BE2C (cell line): ENCODE measurements around the gene FDXR.

ENCODE experiments used
- DNase-seq: peaks from one replicate; pipeline ENCODE4 v3.0.0-alpha.2; 2020
- H3K27me3 ChIP-seq: fragments of 250-450 bp; sonication (Bioruptor Pico); 2 replicates; pipeline ENCODE4 v1.5.1; 2020; ENCODE audit warnings: mild to moderate bottlenecking
- H3K36me3 ChIP-seq: fragments of 250-450 bp; sonication (Bioruptor Pico); 2 replicates; pipeline ENCODE4 v1.5.1; 2020; ENCODE audit warnings: mild to moderate bottlenecking
- H3K4me1 ChIP-seq: fragments of 250-450 bp; sonication (Bioruptor Pico); 2 replicates; pipeline ENCODE4 v1.5.1; 2020
- H3K4me3 ChIP-seq: 2 replicates; pipeline ENCODE4 v1.5.1; 2011; ENCODE audit warnings: low read depth, low read length
- H3K9me3 ChIP-seq: fragments of 250-450 bp; sonication (Bioruptor Pico); 2 replicates; pipeline ENCODE4 v1.5.1; 2020
- CTCF ChIP-seq: IDR thresholded peaks from 2 replicates; pipeline ENCODE4 v1.5.1; 2012; ENCODE audit warnings: mild to moderate bottlenecking, low read depth, low read length

Gene FDXR

GRCh38 chr17:74816905-74817620 lies 55.7 kb downstream of the FDXR start:
- H3K4me1 ChIP-seq: no peaks in the 10 kb centered on the region

GRCh38 chr17:74815550-74816370 lies 57.0 kb downstream of the FDXR start:
- H3K4me3 ChIP-seq: no peak overlapping the region
- H3K9me3 ChIP-seq: no peaks in the 10 kb centered on the region
- TF ChIP-seq CTCF: peak; percentile 47
- H3K27me3 ChIP-seq: no peaks in the 10 kb centered on the region
- no peak for DNase-seq
- H3K4me1 ChIP-seq: no peaks in the 10 kb centered on the region
- no peaks in the 10 kb centered on the region for H3K36me3 ChIP-seq

More at GRCh38 chr17:74816905-74817620, 55.7 kb downstream of the FDXR start:
- H3K9me3 ChIP-seq: no peaks in the 10 kb centered on the region
- no peak overlapping the region for H3K4me3 ChIP-seq
- H3K36me3 ChIP-seq: no peaks in the 10 kb centered on the region
- no peaks in the 10 kb centered on the region for H3K27me3 ChIP-seq
- no peak for TF ChIP-seq CTCF
- no peak for DNase-seq

- Histone ChIP-seq H3K36me3 (peaks cover 2% of the 10 kb centered on the region; the same call in 1 of the 2 replicates), H3K4me1 (no peaks in the 10 kb centered on the region), H3K27me3 (no peaks in the 10 kb centered on the region), H3K4me3 (no peak overlapping the region), H3K9me3 (no peaks in the 10 kb centered on the region)
- DNase-seq: no peak
- TF ChIP-seq CTCF: no peak
These were observed 57.7 kb downstream of the FDXR start for GRCh38 chr17:74815067-74815466.

- peaks cover 2% of the 10 kb centered on the region; the same call in 1 of the 2 replicates for H3K36me3 ChIP-seq
- no peak for DNase-seq
- no peaks in the 10 kb centered on the region for H3K27me3 ChIP-seq
- no peaks in the 10 kb centered on the region for H3K4me1 ChIP-seq
- TF ChIP-seq CTCF: peak; percentile 30; the same call in 1 of the 2 replicates
- no peaks in the 10 kb centered on the region for H3K9me3 ChIP-seq
- H3K4me3 ChIP-seq: no peak overlapping the region
These were observed 58.3 kb downstream of the FDXR start for GRCh38 chr17:74814453-74814852.
